HEK293 (cell line): ENCODE measurements around the gene RGL3.

Source experiments
- CTCF ChIP-seq: fragments of 450-650 bp; formaldehyde crosslinking; IDR thresholded peaks from 2 replicates; pipeline ENCODE4 v1.5.1; 2016; ENCODE audit warnings: missing biosample characterization, missing genetic modification characterization
- ELK4 ChIP-seq: IDR thresholded peaks from 2 replicates; pipeline ENCODE4 v1.6.1; 2011; ENCODE audit warnings: mild to moderate bottlenecking, low read depth, low read length, borderline replicate concordance
- MYNN ChIP-seq: fragments of 450-650 bp; formaldehyde crosslinking; IDR thresholded peaks from 2 replicates; pipeline ENCODE4 v1.5.1; 2016; ENCODE audit warnings: missing biosample characterization, missing genetic modification characterization, borderline replicate concordance
- PRDM10 ChIP-seq: fragments of 450-650 bp; formaldehyde crosslinking; IDR thresholded peaks from 2 replicates; pipeline ENCODE4 v1.5.1; 2016; ENCODE audit warnings: missing biosample characterization, missing genetic modification characterization
- SP2 ChIP-seq: fragments of 450-650 bp; formaldehyde crosslinking; IDR thresholded peaks from 2 replicates; pipeline ENCODE4 v1.5.1; 2016; ENCODE audit warnings: missing biosample characterization, missing genetic modification characterization
- TCF7L2 ChIP-seq: IDR thresholded peaks from 2 replicates; pipeline ENCODE4 v1.6.1; 2011; ENCODE audit warnings: low read depth, mild to moderate bottlenecking, inconsistent platforms, low read length, moderate library complexity, borderline replicate concordance
- ZBTB7A ChIP-seq: fragments of 450-650 bp; formaldehyde crosslinking; IDR thresholded peaks from 2 replicates; pipeline ENCODE4 v1.5.1; 2016; ENCODE audit warnings: low read depth, missing biosample characterization, missing genetic modification characterization
- ZNF140 ChIP-seq: fragments of 450-650 bp; formaldehyde crosslinking; IDR thresholded peaks from 2 replicates; pipeline ENCODE4 v1.5.1; 2016; ENCODE audit warnings: missing biosample characterization, missing genetic modification characterization
- ZNF169 ChIP-seq: fragments of 450-650 bp; formaldehyde crosslinking; IDR thresholded peaks from 2 replicates; pipeline ENCODE4 v1.5.1; 2016; ENCODE audit warnings: missing biosample characterization, missing genetic modification characterization
- ZNF274 ChIP-seq, 2 experiments: fragments of 200-500 bp in 1 of 2; fragments of 450-650 bp in 1 of 2; sonication (Bioruptor generic) in 1 of 2; formaldehyde crosslinking in 1 of 2; IDR thresholded peaks; 2 replicates each; pipeline versions ENCODE4 v1.5.1 to v1.6.1; 2014 to 2016; ENCODE audit warnings: borderline replicate concordance in 1 of 2, inconsistent platforms in 1 of 2, low read length in 1 of 2, missing biosample characterization in 1 of 2, missing genetic modification characterization in 1 of 2
- ZNF549 ChIP-seq: fragments of 450-650 bp; IDR thresholded peaks from 2 replicates; pipeline ENCODE4 v1.5.1; 2018; ENCODE audit warnings: missing biosample characterization, missing genetic modification characterization, mild to moderate bottlenecking, inconsistent platforms, moderate library complexity
- TF ChIP-seq, protein P1 (sequence below): fragments of 450-650 bp; formaldehyde crosslinking; IDR thresholded peaks from 2 replicates; pipeline ENCODE4 v1.5.1; 2016; ENCODE audit warnings: missing biosample characterization, missing genetic modification characterization

- TF ChIP-seq CTCF (tag by site-specific recombination) (no peak), ZNF549 (tag by site-specific recombination) (no peak), ELK4 (no peak), PRDM10 (tag by site-specific recombination) (no peak), SP2 (no peak), TCF7L2 (no peak), MYNN (tag by site-specific recombination) (no peak), ZNF169 (tag by site-specific recombination) (no peak), ZNF274 (IDR thresholded peaks at IDR 0.05; ENCODE audit: low read length) (no peak), ZNF274 (tag by site-specific recombination; IDR thresholded peaks at IDR 0.05; ENCODE audit: borderline replicate concordance) (no peak), ZBTB7A (tag by site-specific recombination) (no peak), ZNF140 (no peak)
- TF ChIP-seq, protein P1, sequence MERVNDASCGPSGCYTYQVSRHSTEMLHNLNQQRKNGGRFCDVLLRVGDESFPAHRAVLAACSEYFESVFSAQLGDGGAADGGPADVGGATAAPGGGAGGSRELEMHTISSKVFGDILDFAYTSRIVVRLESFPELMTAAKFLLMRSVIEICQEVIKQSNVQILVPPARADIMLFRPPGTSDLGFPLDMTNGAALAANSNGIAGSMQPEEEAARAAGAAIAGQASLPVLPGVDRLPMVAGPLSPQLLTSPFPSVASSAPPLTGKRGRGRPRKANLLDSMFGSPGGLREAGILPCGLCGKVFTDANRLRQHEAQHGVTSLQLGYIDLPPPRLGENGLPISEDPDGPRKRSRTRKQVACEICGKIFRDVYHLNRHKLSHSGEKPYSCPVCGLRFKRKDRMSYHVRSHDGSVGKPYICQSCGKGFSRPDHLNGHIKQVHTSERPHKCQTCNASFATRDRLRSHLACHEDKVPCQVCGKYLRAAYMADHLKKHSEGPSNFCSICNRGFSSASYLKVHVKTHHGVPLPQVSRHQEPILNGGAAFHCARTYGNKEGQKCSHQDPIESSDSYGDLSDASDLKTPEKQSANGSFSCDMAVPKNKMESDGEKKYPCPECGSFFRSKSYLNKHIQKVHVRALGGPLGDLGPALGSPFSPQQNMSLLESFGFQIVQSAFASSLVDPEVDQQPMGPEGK (tag by site-specific recombination) = no peak
Measured at GRCh38 chr19:11445141-11445540, 26.0 kb upstream of the RGL3 start.
